Measurements from ENCODE around the gene CDH4.

The CDH4 gene

DNA sequence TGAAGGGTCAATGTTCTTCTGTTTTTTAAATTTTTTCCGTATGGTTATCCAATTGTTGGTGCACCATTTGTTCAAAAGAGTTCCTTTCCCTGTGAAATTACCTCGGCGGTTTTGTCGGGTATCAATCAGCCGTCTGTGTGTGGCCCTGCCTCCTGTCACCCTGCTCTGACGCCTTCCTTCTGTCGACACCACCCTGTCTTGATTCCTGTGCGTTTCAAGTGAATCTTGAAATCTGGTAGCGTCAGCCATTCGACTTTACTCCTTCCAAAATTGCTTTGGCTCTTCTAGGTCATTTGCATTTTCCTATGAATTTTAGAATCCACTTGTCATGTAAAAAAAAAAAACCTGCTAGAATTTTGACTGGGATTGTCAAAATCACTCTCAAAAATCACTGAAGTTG, 181.1 kb downstream of the CDH4 start:
- no peaks in the 10 kb centered on the region for H3K4me1 Mint-ChIP-seq (ENCODE audit: low read depth)
- H3K27ac Mint-ChIP-seq: no peak overlapping the region
- no peaks in the 10 kb centered on the region for H3K27me3 Mint-ChIP-seq (ENCODE audit: low read depth)
- no peak overlapping the region for H3K4me3 Mint-ChIP-seq
- H3K36me3 Mint-ChIP-seq (ENCODE audit: low read depth): no peaks in the 10 kb centered on the region
- H3K9me3 Mint-ChIP-seq: peaks cover 3% of the 10 kb centered on the region

DNA sequence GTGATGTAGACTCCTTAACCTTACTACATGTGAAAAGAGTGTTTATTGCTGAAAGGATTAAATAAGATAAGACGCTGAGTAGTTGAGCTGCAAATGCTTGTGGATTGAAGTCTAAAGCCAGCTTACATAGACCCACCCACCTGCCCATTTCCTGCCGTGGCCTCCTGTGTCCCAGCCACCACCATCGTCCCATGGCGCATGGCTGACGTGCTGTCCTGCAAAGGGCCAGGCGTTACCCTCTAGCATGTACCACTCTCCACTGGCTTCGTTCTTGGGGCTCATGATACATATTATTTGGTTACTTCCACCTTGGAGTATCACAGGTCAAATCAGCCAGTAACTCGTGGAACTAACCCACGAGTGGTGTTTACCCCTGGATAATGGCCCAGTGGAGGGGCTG, 181.8 kb downstream of the CDH4 start:
- peaks cover 3% of the 10 kb centered on the region for H3K9me3 Mint-ChIP-seq
- no peaks in the 10 kb centered on the region for H3K27me3 Mint-ChIP-seq (ENCODE audit: low read depth)
- H3K36me3 Mint-ChIP-seq (ENCODE audit: low read depth): no peaks in the 10 kb centered on the region
- no peak overlapping the region for H3K4me3 Mint-ChIP-seq
- H3K4me1 Mint-ChIP-seq (ENCODE audit: low read depth): no peaks in the 10 kb centered on the region
- no peak overlapping the region for H3K27ac Mint-ChIP-seq

DNA sequence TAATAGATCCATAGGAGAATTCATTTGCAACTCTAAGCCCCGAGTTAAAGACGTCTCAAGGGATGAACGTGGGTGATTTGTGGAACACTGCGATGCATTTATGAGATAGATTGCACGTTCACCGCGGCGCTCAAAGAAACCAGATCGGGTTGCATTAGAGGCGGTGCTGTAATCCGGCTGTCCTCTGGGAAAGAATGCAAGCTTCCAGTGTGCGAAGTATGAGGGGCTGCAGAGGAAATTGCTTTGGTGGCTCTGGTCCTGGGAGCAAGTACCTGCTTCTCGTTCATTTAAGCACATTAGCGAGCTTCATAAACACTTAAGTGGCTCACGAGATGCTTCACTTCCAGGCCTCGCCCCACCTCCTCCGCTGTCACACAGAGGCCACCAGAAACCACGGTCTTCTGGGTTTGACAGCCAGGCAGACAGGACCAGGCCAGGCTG, 182.3 kb downstream of the CDH4 start:
- no peaks in the 10 kb centered on the region for H3K36me3 Mint-ChIP-seq (ENCODE audit: low read depth)
- no peaks in the 10 kb centered on the region for H3K27me3 Mint-ChIP-seq (ENCODE audit: low read depth)
- H3K4me3 Mint-ChIP-seq: no peak overlapping the region

DNA sequence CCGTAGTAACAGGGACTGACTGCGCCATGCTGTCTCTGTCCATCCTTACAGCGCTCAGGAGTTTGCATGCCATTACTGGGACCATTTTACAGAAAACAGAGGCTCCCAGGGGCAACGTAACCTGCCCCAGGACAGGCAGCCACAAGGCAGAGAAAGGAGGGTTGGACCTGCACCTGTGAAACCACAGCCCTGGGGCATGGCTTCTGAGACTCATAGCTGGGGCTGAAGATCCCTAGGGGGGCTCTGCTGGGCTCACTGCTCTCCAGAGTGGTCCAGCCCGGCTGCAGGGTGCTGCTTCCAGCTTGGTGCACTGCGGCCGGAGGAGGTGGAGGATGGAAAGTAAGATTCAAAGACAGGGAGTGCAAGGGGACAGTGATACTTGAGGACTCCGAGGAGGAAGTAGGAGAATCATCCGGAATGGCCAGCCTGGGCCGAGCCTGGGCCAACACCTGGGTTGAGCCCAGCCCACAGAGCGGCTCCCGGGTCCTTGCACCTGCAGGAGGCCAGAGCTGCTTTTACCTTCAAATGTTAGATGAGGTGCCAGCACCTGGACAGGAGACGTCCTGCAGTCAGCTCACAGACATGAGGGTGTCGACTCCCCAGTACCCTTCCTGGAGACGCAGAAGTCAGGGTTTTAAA, 183.2 kb downstream of the CDH4 start:
- Mint-ChIP-seq H3K4me1 (ENCODE audit: low read depth) (no peaks in the 10 kb centered on the region), H3K27me3 (ENCODE audit: low read depth) (no peaks in the 10 kb centered on the region), H3K27ac (no peak overlapping the region), H3K36me3 (ENCODE audit: low read depth) (no peaks in the 10 kb centered on the region), H3K9me3 (peaks cover 3% of the 10 kb centered on the region), H3K4me3 (no peak overlapping the region)

More for the DNA sequence above, 182.3 kb downstream of the CDH4 start:
- no peak overlapping the region for H3K27ac Mint-ChIP-seq
- peaks cover 3% of the 10 kb centered on the region for H3K9me3 Mint-ChIP-seq
- H3K4me1 Mint-ChIP-seq (ENCODE audit: low read depth): no peaks in the 10 kb centered on the region

DNA sequence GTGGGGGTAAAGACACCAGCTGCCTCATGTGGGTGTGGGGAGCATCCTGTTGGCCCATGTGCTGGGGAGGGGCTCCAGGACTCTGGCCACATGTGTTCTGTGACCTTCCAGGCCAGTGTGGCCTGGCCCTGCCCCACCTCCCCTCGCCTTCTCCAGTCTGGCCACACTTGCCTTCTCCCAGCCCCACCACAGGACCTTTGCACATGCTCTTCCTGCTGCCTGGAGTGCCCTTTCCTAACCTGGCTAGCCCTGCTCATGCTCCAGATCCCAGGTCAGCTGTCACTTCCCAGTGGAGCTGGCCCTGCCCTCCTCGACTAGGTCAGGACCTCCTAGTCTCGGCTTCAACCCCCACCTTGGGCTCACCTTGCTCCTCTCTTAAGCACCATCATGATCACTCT, 183.8 kb downstream of the CDH4 start:
- peaks cover 3% of the 10 kb centered on the region for H3K9me3 Mint-ChIP-seq
- H3K27me3 Mint-ChIP-seq (ENCODE audit: low read depth): no peaks in the 10 kb centered on the region
- no peaks in the 10 kb centered on the region for H3K4me1 Mint-ChIP-seq (ENCODE audit: low read depth)
- H3K36me3 Mint-ChIP-seq (ENCODE audit: low read depth): no peaks in the 10 kb centered on the region
- no peak overlapping the region for H3K27ac Mint-ChIP-seq
- no peak overlapping the region for H3K4me3 Mint-ChIP-seq

DNA sequence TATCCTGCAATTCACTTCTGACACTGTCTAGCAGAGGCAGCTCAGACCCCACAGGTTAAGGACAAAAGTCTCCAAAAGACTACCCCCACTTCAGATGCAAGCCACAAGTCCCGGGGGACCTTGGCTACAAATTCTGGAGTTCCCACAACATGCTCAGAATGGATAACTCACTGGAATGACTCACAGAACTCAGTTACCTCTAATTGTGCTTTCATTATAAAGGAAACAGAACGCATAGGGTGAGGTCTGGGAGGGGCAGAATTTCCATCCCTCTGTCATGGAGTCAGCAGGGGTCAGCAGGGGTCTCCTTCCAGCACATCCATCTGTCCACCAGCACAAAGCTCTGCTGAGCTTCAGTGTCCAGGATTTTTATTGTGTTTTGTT, 184.2 kb downstream of the CDH4 start:
- no peaks in the 10 kb centered on the region for H3K4me1 Mint-ChIP-seq (ENCODE audit: low read depth)

DNA sequence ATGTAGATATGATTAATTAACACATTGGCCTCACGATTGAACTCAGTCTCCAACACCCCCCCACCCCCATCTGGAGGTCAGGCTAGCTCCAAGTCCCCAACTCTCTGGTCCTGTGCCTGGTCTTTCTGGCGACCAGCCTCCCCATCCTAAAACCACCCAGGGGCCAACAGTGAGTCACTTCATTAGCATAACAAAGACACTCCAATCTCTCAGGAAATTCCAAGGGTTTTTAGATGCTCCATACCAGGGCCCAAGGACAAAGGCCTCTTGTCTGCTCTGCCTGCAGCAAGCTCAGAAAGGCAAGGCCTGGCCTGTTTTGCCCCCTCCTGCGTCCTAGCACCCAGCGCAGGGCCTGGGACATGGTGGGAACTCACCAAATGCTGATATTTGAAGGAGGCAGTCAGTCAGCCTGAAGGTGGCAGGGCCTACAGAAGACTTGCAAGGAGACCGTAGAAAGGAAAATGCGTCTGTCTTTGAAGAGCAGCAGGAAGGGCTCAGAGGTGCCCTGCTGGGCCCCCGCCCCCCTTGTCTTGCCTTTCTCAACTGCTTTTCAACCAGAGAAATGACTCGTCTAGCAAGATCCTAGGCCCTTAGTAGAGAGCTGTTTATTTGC, 184.7 kb downstream of the CDH4 start:
- Mint-ChIP-seq H3K27ac (no peak overlapping the region), H3K9me3 (peaks cover 3% of the 10 kb centered on the region), H3K4me1 (ENCODE audit: low read depth) (no peaks in the 10 kb centered on the region), H3K27me3 (ENCODE audit: low read depth) (no peaks in the 10 kb centered on the region), H3K36me3 (ENCODE audit: low read depth) (no peaks in the 10 kb centered on the region), H3K4me3 (no peak overlapping the region)

More for the DNA sequence above, 184.2 kb downstream of the CDH4 start:
- Mint-ChIP-seq H3K9me3 (peaks cover 3% of the 10 kb centered on the region), H3K27me3 (ENCODE audit: low read depth) (no peaks in the 10 kb centered on the region), H3K27ac (no peak overlapping the region), H3K4me3 (no peak overlapping the region), H3K36me3 (ENCODE audit: low read depth) (no peaks in the 10 kb centered on the region)

DNA sequence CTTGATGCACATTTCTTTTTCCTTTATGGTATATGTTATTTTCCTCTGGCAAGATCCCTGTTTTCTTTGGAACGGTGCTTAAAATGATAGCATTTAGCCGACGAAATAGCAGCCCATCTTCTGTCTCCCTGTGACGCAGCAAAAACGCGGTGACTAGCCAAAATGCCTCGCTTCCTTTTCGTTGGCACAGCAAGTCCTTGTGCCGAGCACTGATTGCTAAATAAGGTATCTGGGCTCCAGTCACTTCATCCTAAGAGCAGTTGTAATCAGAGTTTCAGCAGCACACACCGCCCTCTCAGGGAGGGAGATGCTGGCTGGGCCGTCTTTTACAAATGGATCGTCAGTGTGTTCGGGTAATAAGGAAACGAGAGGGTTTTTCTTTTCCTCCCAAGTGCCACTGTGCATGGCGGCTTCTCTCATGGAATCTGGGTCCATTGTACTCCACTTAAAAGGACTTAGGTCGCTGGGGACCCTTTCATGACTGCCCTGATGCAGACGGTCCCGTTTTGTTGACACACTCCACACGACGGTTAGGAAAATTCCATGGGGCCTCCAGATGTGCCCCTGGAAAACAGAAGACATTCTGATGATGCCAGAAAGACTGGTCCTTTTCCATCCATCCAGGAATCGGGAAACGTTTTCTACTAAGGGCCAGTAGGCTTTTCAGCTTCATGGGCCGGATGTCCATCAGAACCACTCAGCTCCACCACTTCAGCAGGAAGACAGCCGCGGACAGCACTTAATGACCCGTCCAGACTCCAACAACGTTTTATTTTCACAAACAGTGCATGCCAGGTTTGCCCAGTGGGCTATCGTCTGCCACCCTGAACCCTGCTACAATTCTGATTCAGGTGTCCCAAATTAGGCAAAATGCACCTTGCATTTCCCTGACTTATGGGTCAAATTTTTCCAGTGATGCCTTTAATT, 185.5 kb downstream of the CDH4 start:
- Mint-ChIP-seq H3K27me3 (ENCODE audit: low read depth) (no peaks in the 10 kb centered on the region), H3K4me1 (ENCODE audit: low read depth) (no peaks in the 10 kb centered on the region), H3K9me3 (peaks cover 3% of the 10 kb centered on the region), H3K36me3 (ENCODE audit: low read depth) (no peaks in the 10 kb centered on the region), H3K27ac (no peak overlapping the region), H3K4me3 (no peak overlapping the region)

DNA sequence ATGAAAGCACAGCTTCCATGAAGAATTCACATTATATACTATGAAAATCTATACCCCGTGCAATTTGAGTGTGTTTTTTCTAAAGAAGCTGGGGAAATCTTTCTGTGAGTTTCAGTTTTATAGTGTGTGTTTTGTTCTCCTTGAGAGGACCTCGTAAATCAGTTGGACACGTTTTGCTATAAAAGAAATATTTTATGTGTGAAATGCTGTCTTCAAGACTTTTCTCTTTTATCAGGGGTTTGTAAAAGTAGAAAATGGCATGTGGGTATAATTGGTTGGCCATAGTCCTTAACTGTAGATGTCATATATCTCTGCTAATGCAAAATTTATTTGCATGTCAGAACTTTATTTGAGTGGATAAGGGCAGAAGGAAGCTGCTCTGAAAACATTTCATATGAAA, 186.2 kb downstream of the CDH4 start:
- H3K36me3 Mint-ChIP-seq (ENCODE audit: low read depth): no peaks in the 10 kb centered on the region
- H3K4me1 Mint-ChIP-seq (ENCODE audit: low read depth): no peaks in the 10 kb centered on the region
- H3K27ac Mint-ChIP-seq: no peak overlapping the region
- no peak overlapping the region for H3K4me3 Mint-ChIP-seq
- peaks cover 3% of the 10 kb centered on the region for H3K9me3 Mint-ChIP-seq
- H3K27me3 Mint-ChIP-seq (ENCODE audit: low read depth): no peaks in the 10 kb centered on the region

DNA sequence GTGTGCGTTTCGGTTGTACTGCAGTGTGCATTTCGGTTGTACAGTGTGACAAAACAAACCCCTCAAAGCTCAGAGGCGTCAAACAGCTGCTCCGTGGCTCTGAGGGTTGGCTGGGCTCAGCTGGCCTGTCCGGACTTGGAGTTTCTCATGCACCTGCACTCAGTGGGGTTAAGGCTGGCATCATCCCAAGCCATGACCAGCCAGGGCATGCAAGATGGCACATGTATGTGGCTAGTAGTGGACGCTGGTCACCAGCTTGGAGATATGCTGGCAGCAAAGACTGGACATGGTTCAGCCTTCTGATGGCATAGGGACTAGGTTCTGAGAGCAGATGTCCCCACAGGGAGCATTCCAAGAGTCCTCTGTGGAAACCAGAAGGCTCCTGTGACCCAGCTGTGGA, 187.2 kb downstream of the CDH4 start:
- Mint-ChIP-seq H3K9me3 (peaks cover 3% of the 10 kb centered on the region), H3K4me3 (no peak overlapping the region), H3K36me3 (ENCODE audit: low read depth) (no peaks in the 10 kb centered on the region), H3K27me3 (ENCODE audit: low read depth) (no peaks in the 10 kb centered on the region), H3K27ac (no peak overlapping the region), H3K4me1 (ENCODE audit: low read depth) (no peaks in the 10 kb centered on the region)

DNA sequence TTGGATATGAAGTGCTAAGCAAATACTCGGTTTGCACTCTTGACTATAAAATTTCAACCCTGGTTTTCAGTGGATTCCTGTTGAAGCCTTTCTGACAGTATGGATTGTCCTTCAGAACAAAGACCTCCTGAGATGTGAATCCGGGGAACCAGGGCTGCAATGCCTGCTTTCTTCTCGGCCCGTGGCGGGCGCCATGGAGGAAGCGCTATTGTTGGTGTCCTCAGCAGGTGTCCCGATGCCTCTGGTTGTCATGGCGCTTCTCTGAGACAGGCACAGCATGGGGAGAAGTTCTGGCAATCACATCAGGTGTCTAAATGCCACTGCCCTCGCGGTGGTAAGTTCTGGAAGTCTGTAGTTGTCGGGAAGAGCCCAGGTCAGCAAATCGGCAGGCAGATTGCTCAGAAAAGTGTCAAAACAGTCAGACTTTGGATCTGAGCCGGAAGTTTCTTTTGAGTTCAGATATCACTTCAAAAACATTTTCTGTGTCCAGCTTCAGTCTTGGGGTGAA, 188.5 kb downstream of the CDH4 start:
- peaks cover 3% of the 10 kb centered on the region for H3K9me3 Mint-ChIP-seq
- H3K4me3 Mint-ChIP-seq: no peak overlapping the region
- no peaks in the 10 kb centered on the region for H3K27me3 Mint-ChIP-seq (ENCODE audit: low read depth)
- no peaks in the 10 kb centered on the region for H3K4me1 Mint-ChIP-seq (ENCODE audit: low read depth)
- no peak overlapping the region for H3K27ac Mint-ChIP-seq
- no peaks in the 10 kb centered on the region for H3K36me3 Mint-ChIP-seq (ENCODE audit: low read depth)

DNA sequence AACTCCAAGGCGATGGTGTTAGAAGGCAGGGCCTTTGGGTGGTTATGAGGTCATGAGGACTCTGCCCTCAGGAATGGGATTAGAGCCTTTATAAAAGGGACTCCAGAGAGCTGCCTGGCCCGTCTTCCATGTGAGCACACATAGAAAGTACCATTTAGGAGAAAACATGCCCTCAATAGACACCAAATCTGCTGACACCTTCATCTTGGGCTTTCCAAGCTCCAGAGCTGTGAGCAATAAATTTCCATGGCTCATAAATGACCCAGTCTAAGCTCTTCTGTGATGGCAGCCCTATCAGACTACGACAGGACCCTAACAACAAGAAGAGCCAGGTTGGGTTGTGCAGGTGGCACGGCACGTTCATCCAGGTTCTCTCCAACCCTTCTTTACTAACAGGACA, 189.5 kb downstream of the CDH4 start:
- H3K4me3 Mint-ChIP-seq: no peak overlapping the region
- H3K36me3 Mint-ChIP-seq (ENCODE audit: low read depth): no peaks in the 10 kb centered on the region
- no peak overlapping the region for H3K27ac Mint-ChIP-seq
- no peaks in the 10 kb centered on the region for H3K9me3 Mint-ChIP-seq
- H3K4me1 Mint-ChIP-seq (ENCODE audit: low read depth): no peaks in the 10 kb centered on the region
- H3K27me3 Mint-ChIP-seq (ENCODE audit: low read depth): no peaks in the 10 kb centered on the region

DNA sequence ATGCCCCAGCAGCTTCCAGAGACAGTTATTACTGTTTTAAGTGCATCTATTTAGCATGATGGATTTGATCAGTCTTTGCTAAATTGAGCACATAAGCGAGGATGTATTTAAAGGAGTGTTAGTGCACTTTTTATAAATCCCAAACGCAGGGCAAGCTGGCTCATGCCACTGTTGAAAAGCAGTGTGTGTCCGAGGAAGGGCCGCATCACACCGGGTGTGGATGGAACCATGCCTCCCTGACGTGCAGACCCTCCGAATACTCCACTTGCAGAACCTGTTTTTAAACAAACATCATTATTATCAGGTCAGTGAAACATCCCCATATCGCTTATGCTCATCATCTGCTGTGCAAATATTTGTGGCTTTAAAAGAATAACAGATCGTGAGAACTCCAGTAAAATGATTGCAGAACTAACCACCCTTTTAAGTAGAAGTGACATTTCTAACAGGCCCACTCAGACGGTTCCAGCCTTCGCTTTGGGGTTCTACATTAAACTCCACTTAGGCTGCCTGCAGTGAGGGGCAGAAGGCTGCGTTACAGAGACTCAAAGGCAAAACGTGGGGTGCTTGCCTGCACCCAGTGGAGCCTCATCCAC, 190.1 kb downstream of the CDH4 start:
- Mint-ChIP-seq H3K9me3 (no peaks in the 10 kb centered on the region), H3K4me1 (ENCODE audit: low read depth) (no peaks in the 10 kb centered on the region), H3K4me3 (no peak overlapping the region), H3K27me3 (ENCODE audit: low read depth) (no peaks in the 10 kb centered on the region), H3K27ac (no peak overlapping the region), H3K36me3 (ENCODE audit: low read depth) (no peaks in the 10 kb centered on the region)

DNA sequence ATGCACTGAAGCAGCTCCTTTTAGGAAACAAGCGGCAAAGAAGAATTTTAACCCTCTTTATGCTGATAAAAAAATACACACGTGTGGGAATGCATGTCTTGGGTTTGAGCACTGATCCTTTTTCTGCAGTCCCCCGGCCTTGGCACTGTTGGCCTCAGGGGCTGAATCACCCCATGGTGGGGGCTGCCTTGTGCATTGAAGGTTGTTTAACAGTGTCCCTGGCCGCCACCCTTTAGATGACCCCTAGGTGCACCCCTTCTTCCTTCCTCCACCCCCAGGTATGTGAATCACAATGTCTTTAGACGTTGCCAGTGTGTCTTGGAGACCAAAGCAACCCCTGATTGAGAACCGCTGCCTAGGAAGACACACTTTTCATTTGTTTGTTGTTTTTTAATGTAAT, 190.7 kb downstream of the CDH4 start:
- Mint-ChIP-seq H3K27ac (no peak overlapping the region), H3K36me3 (ENCODE audit: low read depth) (no peaks in the 10 kb centered on the region), H3K4me1 (ENCODE audit: low read depth) (no peaks in the 10 kb centered on the region), H3K27me3 (ENCODE audit: low read depth) (no peaks in the 10 kb centered on the region), H3K9me3 (no peaks in the 10 kb centered on the region), H3K4me3 (no peak overlapping the region)
